ENCODE results near the gene MCAM. TPM values are rescaled to one million over a fixed set of nuclear protein-coding genes. Genes with fewer than 3 reads are reported as not detected.

The MCAM gene
- polyA plus RNA-seq (2011; rRNA removed) (11.6 and 19.2 TPM in 2 replicates), polyA minus RNA-seq (2011; rRNA and poly(A)+ RNA removed) (7.8 and 10.7 TPM in 2 replicates)

DNA sequence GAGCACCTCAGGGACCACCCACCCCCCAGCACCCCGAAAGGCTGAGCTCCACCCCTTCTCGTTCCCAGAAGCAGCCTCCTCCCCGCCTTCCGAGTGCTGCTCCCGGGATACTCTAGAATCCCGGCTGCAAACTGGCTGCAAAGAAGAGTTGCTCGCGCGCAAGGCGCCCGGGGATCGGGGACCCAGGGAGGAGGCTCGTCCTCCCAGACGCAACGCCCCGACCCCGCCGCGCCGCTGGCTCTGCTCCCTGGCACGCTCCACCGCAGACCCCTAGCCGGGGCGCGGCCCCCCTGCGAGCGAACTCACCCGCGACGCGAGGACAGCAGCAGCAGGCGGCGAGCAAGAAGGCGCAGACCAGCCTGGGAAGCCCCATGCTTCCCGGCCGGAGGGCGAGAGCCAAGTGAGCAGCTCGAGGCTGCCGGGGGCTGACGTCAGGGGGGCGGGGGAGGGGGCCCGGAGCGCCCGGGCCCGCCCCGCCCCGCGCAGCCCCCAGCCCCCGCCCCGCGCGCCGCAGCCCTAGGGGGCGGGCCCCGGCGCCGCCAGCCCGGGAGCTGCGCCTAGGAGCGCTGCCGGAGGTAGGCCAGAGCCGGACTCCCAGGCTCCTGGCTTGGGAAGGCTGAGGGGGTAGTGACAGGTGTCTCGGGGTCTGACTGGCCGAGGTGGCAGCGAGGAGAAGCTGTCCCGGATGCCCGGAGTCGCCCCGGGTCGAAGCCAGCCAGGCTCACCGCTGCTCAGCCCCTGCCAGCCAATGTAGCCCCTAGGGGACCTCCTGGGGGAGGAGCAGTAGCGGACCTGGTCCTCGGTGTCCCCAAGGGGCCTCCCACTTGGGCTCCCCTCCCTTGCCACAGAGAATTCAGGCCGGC, at the start of gene MCAM:
Gene MCAM, minus strand, starts transcription at position 402 of the 863 bp plus-strand sequence. Its CDS starts 29 bp downstream, at position 373.
- CTCF ChIA-PET: interaction anchor here (0.8 to 2.4 kb wide), 5 partner anchors 10 to 158 kb away, joined by 3 to 8 read pairs (median 4); no protein-coding TSS in a partner anchor
- no peak for DNase-seq (ENCODE audit: low read depth)

DNA sequence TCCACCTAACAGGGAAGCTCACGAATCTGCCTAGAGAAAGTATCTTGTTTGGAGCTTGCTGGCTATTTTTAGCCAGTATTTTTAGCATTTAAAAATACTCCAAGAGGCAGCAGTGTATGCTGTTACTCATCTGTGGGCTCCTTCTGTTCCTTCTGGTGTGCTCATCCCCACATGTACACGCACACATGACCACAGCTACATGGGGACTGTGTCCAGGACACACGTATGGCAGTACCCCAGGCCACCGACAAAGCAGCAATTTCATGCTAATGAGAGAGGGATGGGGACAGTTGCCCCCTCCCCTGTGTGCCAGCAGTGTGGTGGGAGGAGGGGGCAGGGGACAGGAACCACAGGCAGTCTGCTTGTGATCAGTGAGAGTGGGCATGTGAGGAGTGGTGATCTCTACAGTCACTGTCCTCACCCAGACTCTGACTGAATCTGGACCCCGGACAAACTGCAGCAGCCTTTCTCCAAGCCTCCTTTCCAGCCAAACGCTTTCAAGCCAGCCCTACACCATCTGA, 48.2 kb upstream of the MCAM start:
- H3K36me3 ChIP-seq (ENCODE audit: control insufficient read depth, insufficient read depth, low read length): no peaks in the 10 kb centered on the region
- H3K4me3 ChIP-seq (ENCODE audit: low read depth, low read length): no peak overlapping the region
- no peak for TF ChIP-seq CTCF (IDR thresholded peaks at IDR 0.05; ENCODE audit: insufficient read depth, low read depth, low read length)
- ChIA-PET POLR2A (no interaction called here), CTCF (interaction anchor here (0.6 to 3.2 kb wide), 14 partner anchors 9 to 803 kb away, joined by 3 to 32 read pairs (median 4); partner anchors contain the start of genes C1QTNF5 and USP2)
- H3K27me3 ChIP-seq (ENCODE audit: control insufficient read depth, insufficient read depth, low read length): no peaks in the 10 kb centered on the region
- DNase-seq (ENCODE audit: low read depth): no peak

More for the DNA sequence above, at the start of gene MCAM:
- H3K4me3 ChIP-seq (ENCODE audit: low read depth, low read length): peak within 1 kb of the TSS; percentile 48
- no peaks in the 10 kb centered on the region for H3K36me3 ChIP-seq (ENCODE audit: control insufficient read depth, insufficient read depth, low read length)
- TF ChIP-seq CTCF (IDR thresholded peaks at IDR 0.05; ENCODE audit: insufficient read depth, low read depth, low read length): no peak
- peaks cover 2% of the 10 kb centered on the region for H3K27me3 ChIP-seq (ENCODE audit: control insufficient read depth, insufficient read depth, low read length)
- POLR2A ChIA-PET: interaction anchor here (0.6 kb wide), 1 partner anchor 13 kb away, joined by 3 read pairs; no protein-coding TSS in a partner anchor

GRCh38 chr11:119363851-119364590, 47.1 kb upstream of the MCAM start:
- Histone ChIP-seq H3K4me3 (ENCODE audit: low read depth, low read length) (peak overlapping the region; percentile 32), H3K36me3 (ENCODE audit: control insufficient read depth, insufficient read depth, low read length) (no peaks in the 10 kb centered on the region), H3K27me3 (ENCODE audit: control insufficient read depth, insufficient read depth, low read length) (no peaks in the 10 kb centered on the region)
- DNase-seq (ENCODE audit: low read depth): no peak
- no peak for TF ChIP-seq CTCF (IDR thresholded peaks at IDR 0.05; ENCODE audit: insufficient read depth, low read depth, low read length)
- POLR2A ChIA-PET: no interaction called here
- CTCF ChIA-PET: interaction anchor here (0.8 to 3.2 kb wide), 13 partner anchors 8 to 744 kb away, joined by 3 to 32 read pairs (median 5); partner anchors contain the start of genes C1QTNF5 and USP2

- H3K36me3 ChIP-seq (ENCODE audit: control insufficient read depth, insufficient read depth, low read length): no peaks in the 10 kb centered on the region
- CTCF ChIA-PET: interaction anchor here (2.9 to 3.3 kb wide), 4 partner anchors 10 to 111 kb away, joined by 18 to 58 read pairs (median 29); no protein-coding TSS in a partner anchor
- POLR2A ChIA-PET: interaction anchor here (0.6 kb wide), 1 partner anchor 173 kb away, joined by 5 read pairs; no protein-coding TSS in a partner anchor
- no peaks in the 10 kb centered on the region for H3K27me3 ChIP-seq (ENCODE audit: control insufficient read depth, insufficient read depth, low read length)
- TF ChIP-seq CTCF (IDR thresholded peaks at IDR 0.05; ENCODE audit: insufficient read depth, low read depth, low read length): no peak
- DNase-seq (ENCODE audit: low read depth): no peak
- H3K4me3 ChIP-seq (ENCODE audit: low read depth, low read length): no peak overlapping the region
Observed at GRCh38 chr11:119363081-119363850, 46.3 kb upstream of the MCAM start.

Data from BJ (cell line).